ENCODE measurements around the gene PPAT. TPM values are rescaled to one million over a fixed set of nuclear protein-coding genes. Genes with fewer than 3 reads are reported as not detected.

Gene PPAT
- total and polyA plus RNA-seq, 2 donors (not counting 3 experiments of a cell fraction or from before 2014, with no cell fraction given): 4.3 to 25.5 TPM

DNA sequence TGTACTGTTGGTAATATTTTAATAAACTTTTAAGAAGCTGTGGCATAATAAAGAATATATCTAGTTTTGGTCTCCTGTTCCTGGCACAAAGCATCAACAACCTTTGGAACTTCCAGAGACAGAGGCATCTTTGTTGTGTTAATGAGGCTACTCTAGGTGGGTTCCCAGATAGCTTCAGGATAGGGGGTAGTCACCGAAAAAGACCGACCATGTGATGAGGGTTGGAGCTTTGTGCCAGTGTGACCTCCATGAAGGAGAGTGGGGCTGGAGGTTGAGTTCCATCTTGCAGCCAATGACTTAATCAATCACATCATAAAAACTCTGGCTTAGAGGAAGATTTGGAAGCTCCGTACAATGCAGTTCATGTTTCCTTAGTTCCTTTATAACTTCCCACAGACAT, 9.9 kb downstream of the PPAT start:
- peaks cover 92% of the 10 kb centered on the region for H3K79me2 ChIP-seq (ENCODE audit: control insufficient read depth, insufficient read depth, low read length)
- H3K9me3 ChIP-seq (replicated peaks; ENCODE audit: control insufficient read depth, insufficient read depth, low read length): no peaks in the 10 kb centered on the region
- no peak overlapping the region for H3K4me2 ChIP-seq (ENCODE audit: insufficient read depth, low read length)
- H3K27ac ChIP-seq (ENCODE audit: insufficient read depth, low read depth, low read length): no peak overlapping the region
- dilution Hi-C loops (cut with MboI; ENCODE audit: extremely low pct_ligation_motif_present, low sequenced_read_pairs): no loop called here
- H3K9me1 ChIP-seq (replicated peaks; ENCODE audit: control insufficient read depth, extremely low read depth, insufficient read depth, low read length): peaks cover 6% of the 10 kb centered on the region
- DNase-seq (ENCODE audit: low read depth, low spot score) (no peak), FAIRE-seq (no peak)
- H3K4me1 ChIP-seq (ENCODE audit: control insufficient read depth, extremely low read depth, insufficient read depth, low read length): peaks cover 6% of the 10 kb centered on the region
- no peaks in the 10 kb centered on the region for H3K36me3 ChIP-seq (ENCODE audit: control insufficient read depth in 2 of 2, extremely low read depth in 1 of 2, insufficient read depth in 2 of 2, low read length in 2 of 2)
- H3K4me3 ChIP-seq (replicated peaks in 1 of 3; ENCODE audit: insufficient read depth in 1 of 3, low read depth in 1 of 3, low read length in 3 of 3): no peak overlapping the region
- no peak overlapping the region for H2AFZ ChIP-seq (ENCODE audit: low read depth, low read length)
- intact Hi-C loops (cut with micrococcal nuclease): loop anchor here (1.0 kb wide), 3 partner anchors 10 to 375 kb away; partner anchors contain the start of gene PPAT
- H4K20me1 ChIP-seq (replicated peaks; ENCODE audit: control insufficient read depth, extremely low read depth, insufficient read depth, low read length): no peaks in the 10 kb centered on the region
- BruUV-seq (replicated peaks): no TSS peak
- POLR2A ChIA-PET: interaction anchor here (0.6 kb wide), 1 partner anchor 476 kb away, joined by 5 read pairs; no protein-coding TSS in a partner anchor
- H3K27me3 ChIP-seq (ENCODE audit: control insufficient read depth in 2 of 2, insufficient read depth in 2 of 2, low read length in 2 of 2): no peaks in the 10 kb centered on the region
- no peak for TF ChIP-seq FOS (IDR thresholded peaks at IDR 0.05; ENCODE audit: borderline replicate concordance, insufficient read depth, low read length)
- TF ChIP-seq MYC (IDR thresholded peaks at IDR 0.05; ENCODE audit: low read depth, low read length): no peak
- no peak for TF ChIP-seq JUN (IDR thresholded peaks at IDR 0.05; ENCODE audit: borderline replicate concordance, insufficient read depth, insufficient read length, low read depth)
- TF ChIP-seq POLR2AphosphoS5 (IDR thresholded peaks at IDR 0.05; ENCODE audit: insufficient read depth, low read depth, low read length): no peak
- no peak for TF ChIP-seq EZH2 (IDR thresholded peaks at IDR 0.05; ENCODE audit: borderline replicate concordance, low read depth, low read length, severe bottlenecking)
- CTCF ChIA-PET: interaction anchor here (0.7 to 2.1 kb wide), 16 partner anchors 9 to 411 kb away, joined by 3 to 27 read pairs (median 6); partner anchors contain the start of genes AASDH, PAICS and PPAT
- H3K9ac ChIP-seq (replicated peaks; ENCODE audit: extremely low read depth, insufficient read depth, low read length): no peak overlapping the region

- Histone ChIP-seq H3K9me3 (replicated peaks; ENCODE audit: control insufficient read depth, insufficient read depth, low read length) (no peaks in the 10 kb centered on the region), H3K27me3 (ENCODE audit: control insufficient read depth in 2 of 2, insufficient read depth in 2 of 2, low read length in 2 of 2) (no peaks in the 10 kb centered on the region), H4K20me1 (replicated peaks; ENCODE audit: control insufficient read depth, extremely low read depth, insufficient read depth, low read length) (no peaks in the 10 kb centered on the region), H2AFZ (ENCODE audit: low read depth, low read length) (no peak overlapping the region), H3K9me1 (replicated peaks; ENCODE audit: control insufficient read depth, extremely low read depth, insufficient read depth, low read length) (peaks cover 6% of the 10 kb centered on the region), H3K4me1 (ENCODE audit: control insufficient read depth, extremely low read depth, insufficient read depth, low read length) (peaks cover 6% of the 10 kb centered on the region), H3K4me3 (replicated peaks in 1 of 3; ENCODE audit: insufficient read depth in 1 of 3, low read depth in 1 of 3, low read length in 3 of 3) (no peak overlapping the region), H3K9ac (replicated peaks; ENCODE audit: extremely low read depth, insufficient read depth, low read length) (no peak overlapping the region), H3K4me2 (ENCODE audit: insufficient read depth, low read length) (no peak overlapping the region), H3K79me2 (ENCODE audit: control insufficient read depth, insufficient read depth, low read length) (peaks cover 91% of the 10 kb centered on the region), H3K36me3 (ENCODE audit: control insufficient read depth in 2 of 2, extremely low read depth in 1 of 2, insufficient read depth in 2 of 2, low read length in 2 of 2) (no peaks in the 10 kb centered on the region), H3K27ac (ENCODE audit: insufficient read depth, low read depth, low read length) (no peak overlapping the region)
- intact Hi-C loops (cut with micrococcal nuclease): loop anchor here (1.0 kb wide), 3 partner anchors 10 to 375 kb away; partner anchors contain the start of gene PPAT
- no TSS peak for BruUV-seq (replicated peaks)
- dilution Hi-C loops (cut with MboI; ENCODE audit: extremely low pct_ligation_motif_present, low sequenced_read_pairs): no loop called here
- CTCF ChIA-PET: interaction anchor here (0.7 to 2.3 kb wide), 23 partner anchors 8 to 412 kb away, joined by 3 to 27 read pairs (median 6); partner anchors contain the start of genes AASDH, PAICS, PPAT and SRP72
- FAIRE-seq (peak; percentile 26), DNase-seq (ENCODE audit: low read depth, low spot score) (peak; percentile 61)
- POLR2A ChIA-PET: interaction anchor here (0.6 kb wide), 1 partner anchor 476 kb away, joined by 5 read pairs; no protein-coding TSS in a partner anchor
- TF ChIP-seq CTCF (IDR thresholded peaks at IDR 0.05; ENCODE audit: extremely low read depth in 1 of 2, insufficient read depth in 1 of 2, low read depth in 1 of 2, low read length in 2 of 2) (peak; percentile 40 to 45), GATA2 (IDR thresholded peaks at IDR 0.05; ENCODE audit: insufficient read depth, insufficient read length, low read depth, low read length) (no peak), EZH2 (IDR thresholded peaks at IDR 0.05; ENCODE audit: borderline replicate concordance, low read depth, low read length, severe bottlenecking) (no peak), MYC (IDR thresholded peaks at IDR 0.05; ENCODE audit: low read depth, low read length) (no peak), MAX (IDR thresholded peaks at IDR 0.05; ENCODE audit: insufficient read depth, insufficient read length) (no peak), FOS (IDR thresholded peaks at IDR 0.05; ENCODE audit: borderline replicate concordance, insufficient read depth, low read length) (no peak), JUN (IDR thresholded peaks at IDR 0.05; ENCODE audit: borderline replicate concordance, insufficient read depth, insufficient read length, low read depth) (no peak), POLR2A (IDR thresholded peaks at IDR 0.05; ENCODE audit: low read depth, low read length) (no peak)
Observed at GRCh38 chr4:56424697-56425514, 10.5 kb downstream of the PPAT start.
